Stomach (tissue), 4 donors: ENCODE measurements around the gene GNB5.

Experiments
- POLR2A ChIP-seq, 4 donors: fragments of 450-650 bp; IDR thresholded peaks; one replicate each; pipeline ENCODE4 v1.6.1; 2016; ENCODE audit warnings: antibody characterized with exemption in 4 of 4, control low read depth in 2 of 4, mild to moderate bottlenecking in 1 of 4, moderate library complexity in 1 of 4
- TF ChIP-seq, protein P1 (sequence below), 7 experiments: fragments of 450-650 bp in 4 of 7; fragments of 200-600 bp in 3 of 7; sonication (generic) in 3 of 7; IDR thresholded peaks; one replicate each; pipeline ENCODE4 v1.5.1; 2016 to 2019; ENCODE audit warnings: antibody characterized with exemption in 7 of 7, control low read depth in 2 of 7, mild to moderate bottlenecking in 1 of 7

DNA sequence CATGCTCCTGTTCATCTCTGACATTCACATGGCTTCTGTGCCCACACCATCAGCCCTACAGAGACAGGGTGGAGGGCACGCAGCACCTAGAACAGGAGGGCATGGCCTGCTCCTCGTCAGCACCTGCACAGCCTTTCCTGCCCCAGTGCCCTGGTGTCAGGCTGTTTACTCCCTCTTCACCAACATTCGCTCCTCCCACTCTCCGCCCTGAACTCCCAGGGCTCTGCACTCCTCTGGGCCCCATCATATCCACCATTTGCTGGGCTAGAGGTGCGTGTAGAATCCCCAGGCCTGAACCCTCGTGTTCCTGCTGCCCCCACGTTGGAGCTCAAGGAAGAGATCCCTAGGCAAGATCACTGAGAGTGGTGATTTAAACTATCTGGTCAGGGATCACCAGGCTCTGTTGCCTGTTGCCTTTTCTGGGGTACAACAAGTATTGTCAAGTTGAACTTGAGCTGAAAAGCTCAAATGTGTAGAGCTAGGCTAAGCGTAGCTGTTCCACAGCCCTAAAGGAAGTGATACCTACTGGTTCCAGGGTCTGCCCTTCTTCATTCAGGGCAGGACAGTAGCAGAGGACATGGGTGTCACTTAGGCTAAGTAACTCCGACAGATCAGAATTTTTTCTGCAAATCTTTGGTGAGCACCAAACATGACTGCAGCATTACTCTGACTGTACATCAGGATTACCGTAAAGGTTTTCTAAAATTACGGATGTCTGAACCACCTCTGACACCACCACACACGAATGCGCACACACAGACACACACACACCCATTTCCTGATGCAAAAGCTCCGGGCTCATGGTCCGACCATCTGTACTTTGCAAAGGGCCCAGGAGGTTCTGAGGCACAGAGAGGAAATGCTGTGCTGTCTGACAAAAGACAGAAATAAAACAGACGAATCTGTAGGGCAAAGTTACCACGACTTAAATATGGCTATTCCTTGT is 43.7 kb upstream of the GNB5 start:
- TF ChIP-seq, protein P1, sequence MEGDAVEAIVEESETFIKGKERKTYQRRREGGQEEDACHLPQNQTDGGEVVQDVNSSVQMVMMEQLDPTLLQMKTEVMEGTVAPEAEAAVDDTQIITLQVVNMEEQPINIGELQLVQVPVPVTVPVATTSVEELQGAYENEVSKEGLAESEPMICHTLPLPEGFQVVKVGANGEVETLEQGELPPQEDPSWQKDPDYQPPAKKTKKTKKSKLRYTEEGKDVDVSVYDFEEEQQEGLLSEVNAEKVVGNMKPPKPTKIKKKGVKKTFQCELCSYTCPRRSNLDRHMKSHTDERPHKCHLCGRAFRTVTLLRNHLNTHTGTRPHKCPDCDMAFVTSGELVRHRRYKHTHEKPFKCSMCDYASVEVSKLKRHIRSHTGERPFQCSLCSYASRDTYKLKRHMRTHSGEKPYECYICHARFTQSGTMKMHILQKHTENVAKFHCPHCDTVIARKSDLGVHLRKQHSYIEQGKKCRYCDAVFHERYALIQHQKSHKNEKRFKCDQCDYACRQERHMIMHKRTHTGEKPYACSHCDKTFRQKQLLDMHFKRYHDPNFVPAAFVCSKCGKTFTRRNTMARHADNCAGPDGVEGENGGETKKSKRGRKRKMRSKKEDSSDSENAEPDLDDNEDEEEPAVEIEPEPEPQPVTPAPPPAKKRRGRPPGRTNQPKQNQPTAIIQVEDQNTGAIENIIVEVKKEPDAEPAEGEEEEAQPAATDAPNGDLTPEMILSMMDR (IDR thresholded peaks at IDR 0.05): no peak
- TF ChIP-seq POLR2A (IDR thresholded peaks at IDR 0.05): no peak
